GM20000 (cell line): ENCODE measurements around the gene CCL1.

Experiments
- DNase-seq: peaks from one replicate; pipeline ENCODE4 v3.0.0; 2012; ENCODE audit warnings: low spot score
- TF ChIP-seq, protein P1 (sequence below): IDR thresholded peaks from 2 replicates; pipeline ENCODE4 v1.5.1; 2012; ENCODE audit warnings: mild to moderate bottlenecking, control low read depth; ENCODE audit errors: extremely low read depth, missing control alignments

The CCL1 gene

DNA sequence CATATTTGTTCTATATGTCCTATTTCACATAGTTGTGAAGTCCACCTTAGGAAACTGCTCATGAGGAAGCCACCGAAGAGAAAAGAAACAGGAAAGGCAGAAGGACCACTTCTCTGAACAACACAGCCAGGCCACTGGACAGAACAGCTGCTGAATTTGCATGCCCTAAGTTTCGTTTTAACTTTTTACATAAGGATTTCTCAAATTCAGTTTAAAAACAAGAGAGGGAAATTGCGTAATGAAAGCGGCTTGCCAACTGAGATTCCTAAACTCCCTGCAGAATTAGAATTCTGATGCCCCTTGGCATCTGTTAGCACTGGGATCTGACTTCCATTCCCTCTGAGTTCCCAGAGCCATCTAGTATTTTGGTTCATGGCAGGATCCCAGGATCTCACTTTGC, 48.8 kb downstream of the CCL1 start:
- TF ChIP-seq, protein P1, sequence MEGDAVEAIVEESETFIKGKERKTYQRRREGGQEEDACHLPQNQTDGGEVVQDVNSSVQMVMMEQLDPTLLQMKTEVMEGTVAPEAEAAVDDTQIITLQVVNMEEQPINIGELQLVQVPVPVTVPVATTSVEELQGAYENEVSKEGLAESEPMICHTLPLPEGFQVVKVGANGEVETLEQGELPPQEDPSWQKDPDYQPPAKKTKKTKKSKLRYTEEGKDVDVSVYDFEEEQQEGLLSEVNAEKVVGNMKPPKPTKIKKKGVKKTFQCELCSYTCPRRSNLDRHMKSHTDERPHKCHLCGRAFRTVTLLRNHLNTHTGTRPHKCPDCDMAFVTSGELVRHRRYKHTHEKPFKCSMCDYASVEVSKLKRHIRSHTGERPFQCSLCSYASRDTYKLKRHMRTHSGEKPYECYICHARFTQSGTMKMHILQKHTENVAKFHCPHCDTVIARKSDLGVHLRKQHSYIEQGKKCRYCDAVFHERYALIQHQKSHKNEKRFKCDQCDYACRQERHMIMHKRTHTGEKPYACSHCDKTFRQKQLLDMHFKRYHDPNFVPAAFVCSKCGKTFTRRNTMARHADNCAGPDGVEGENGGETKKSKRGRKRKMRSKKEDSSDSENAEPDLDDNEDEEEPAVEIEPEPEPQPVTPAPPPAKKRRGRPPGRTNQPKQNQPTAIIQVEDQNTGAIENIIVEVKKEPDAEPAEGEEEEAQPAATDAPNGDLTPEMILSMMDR, result no peak
- no peak for DNase-seq

DNA sequence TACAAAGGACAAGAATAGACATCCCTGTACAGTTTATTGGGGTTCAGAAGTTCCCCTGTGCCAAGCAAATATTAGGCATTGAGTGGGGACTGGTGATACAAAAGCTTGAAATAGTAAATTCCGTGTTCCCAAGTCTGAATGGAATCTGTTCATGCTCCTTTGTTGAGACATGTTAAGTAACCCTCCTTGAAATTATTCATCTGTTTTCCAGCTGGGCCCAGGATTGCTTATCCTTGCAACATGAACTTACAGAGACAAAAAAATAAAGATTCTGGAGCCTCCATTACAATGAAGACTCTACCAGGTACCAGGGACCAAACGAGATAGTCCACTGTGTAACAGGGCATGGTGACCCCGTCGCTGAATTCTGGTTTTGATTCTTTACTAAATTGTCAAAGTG, 49.9 kb downstream of the CCL1 start:
- TF ChIP-seq, protein P1, result no peak
- DNase-seq, result no peak

DNA sequence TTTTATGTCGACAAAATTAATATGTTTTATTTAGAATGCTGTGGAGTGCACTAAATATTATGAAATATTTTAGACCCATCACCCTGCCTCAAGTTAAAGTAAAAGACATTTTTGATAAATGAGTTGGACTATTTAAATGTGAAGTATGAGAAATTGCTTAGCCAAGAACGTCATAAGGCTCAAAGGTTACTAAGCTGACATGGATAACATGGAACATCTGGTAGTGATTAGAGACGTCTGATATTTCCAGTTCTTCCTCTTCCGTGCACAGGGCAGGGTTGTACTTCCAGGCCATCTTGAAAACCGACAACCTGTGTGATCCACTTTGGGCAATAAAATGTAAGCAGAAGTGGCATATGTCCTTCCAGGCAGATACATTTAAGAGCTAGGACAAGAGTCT, 51.0 kb downstream of the CCL1 start:
- DNase-seq, result no peak

GRCh38 chr17:34311291-34311690, 51.7 kb downstream of the CCL1 start:
- no peak for DNase-seq
- TF ChIP-seq, protein P1, result no peak

More for the DNA sequence above, 51.0 kb downstream of the CCL1 start:
- TF ChIP-seq, protein P1, result no peak
